Upper lobe of left lung (tissue), 4 donors: ENCODE measurements around the gene NEB.

Experiments used
- POLR2A ChIP-seq, 4 donors: fragments of 450-650 bp; IDR thresholded peaks; one replicate each; pipeline ENCODE4 v1.5.1; 2016 to 2017; ENCODE audit warnings: antibody characterized with exemption in 4 of 4, mild to moderate bottlenecking in 2 of 4
- TF ChIP-seq, protein P1 (sequence below), 6 experiments: fragments of 450-650 bp in 4 of 6; fragments of 200-600 bp in 2 of 6; sonication (generic) in 2 of 6; IDR thresholded peaks; one replicate each; pipeline ENCODE4 v1.5.1; 2016 to 2019; ENCODE audit warnings: antibody characterized with exemption in 6 of 6

DNA sequence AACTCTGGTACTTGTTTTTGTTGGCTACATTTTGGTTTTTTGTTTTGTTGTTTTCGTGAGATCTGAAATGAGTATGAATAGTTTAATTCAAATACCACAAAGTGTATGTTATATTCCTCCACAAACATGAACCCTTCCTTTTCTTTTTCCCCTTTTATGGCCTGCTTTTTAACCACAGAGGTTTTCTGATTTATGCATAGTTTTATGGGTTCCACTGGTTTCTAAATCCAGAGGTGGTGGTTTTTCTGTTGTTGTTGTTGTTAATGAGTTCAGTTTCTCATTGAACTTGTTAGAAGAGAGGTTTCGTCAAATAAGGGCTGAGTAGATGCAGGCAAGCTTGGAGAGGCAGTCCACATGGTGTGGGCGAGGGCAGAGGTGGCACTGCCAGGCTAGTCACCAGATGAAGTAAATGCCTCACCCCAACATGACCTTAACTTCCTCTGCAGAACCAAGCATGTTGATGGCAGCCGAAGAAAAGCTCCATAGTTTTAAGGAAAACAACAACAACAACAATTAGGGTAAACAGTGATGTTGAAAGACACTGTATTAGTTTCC lies 252.0 kb downstream of the NEB start:
- TF ChIP-seq POLR2A (IDR thresholded peaks at IDR 0.05), result no peak
- TF ChIP-seq, protein P1, sequence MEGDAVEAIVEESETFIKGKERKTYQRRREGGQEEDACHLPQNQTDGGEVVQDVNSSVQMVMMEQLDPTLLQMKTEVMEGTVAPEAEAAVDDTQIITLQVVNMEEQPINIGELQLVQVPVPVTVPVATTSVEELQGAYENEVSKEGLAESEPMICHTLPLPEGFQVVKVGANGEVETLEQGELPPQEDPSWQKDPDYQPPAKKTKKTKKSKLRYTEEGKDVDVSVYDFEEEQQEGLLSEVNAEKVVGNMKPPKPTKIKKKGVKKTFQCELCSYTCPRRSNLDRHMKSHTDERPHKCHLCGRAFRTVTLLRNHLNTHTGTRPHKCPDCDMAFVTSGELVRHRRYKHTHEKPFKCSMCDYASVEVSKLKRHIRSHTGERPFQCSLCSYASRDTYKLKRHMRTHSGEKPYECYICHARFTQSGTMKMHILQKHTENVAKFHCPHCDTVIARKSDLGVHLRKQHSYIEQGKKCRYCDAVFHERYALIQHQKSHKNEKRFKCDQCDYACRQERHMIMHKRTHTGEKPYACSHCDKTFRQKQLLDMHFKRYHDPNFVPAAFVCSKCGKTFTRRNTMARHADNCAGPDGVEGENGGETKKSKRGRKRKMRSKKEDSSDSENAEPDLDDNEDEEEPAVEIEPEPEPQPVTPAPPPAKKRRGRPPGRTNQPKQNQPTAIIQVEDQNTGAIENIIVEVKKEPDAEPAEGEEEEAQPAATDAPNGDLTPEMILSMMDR (IDR thresholded peaks at IDR 0.05), result no peak
